H54 (cell line): ENCODE measurements around the gene NCOA1.
A peak's percentile ranks its signal among the peaks of the same experiment; 100 is the strongest.
"Not testable (repeated sequence)": the region's sequence is repeated elsewhere in the genome, so short reads cannot be mapped to it uniquely, and the experiment has no call there.

Experiments
- DNase-seq: peaks from one replicate; pipeline ENCODE4 v3.0.0; 2011; ENCODE audit warnings: low spot score, mixed read lengths; ENCODE audit not compliant: insufficient read length
- FAIRE-seq: peaks from 3 replicates; lab custom pipeline; 2011; peaks lifted over from hg19 to GRCh38; lab: Jason Lieb, UNC
- POLR2A ChIP-seq: IDR thresholded peaks from 2 replicates; pipeline ENCODE4 v1.6.1; 2011; ENCODE audit warnings: low read depth, mild to moderate bottlenecking, low read length

Gene NCOA1

DNA sequence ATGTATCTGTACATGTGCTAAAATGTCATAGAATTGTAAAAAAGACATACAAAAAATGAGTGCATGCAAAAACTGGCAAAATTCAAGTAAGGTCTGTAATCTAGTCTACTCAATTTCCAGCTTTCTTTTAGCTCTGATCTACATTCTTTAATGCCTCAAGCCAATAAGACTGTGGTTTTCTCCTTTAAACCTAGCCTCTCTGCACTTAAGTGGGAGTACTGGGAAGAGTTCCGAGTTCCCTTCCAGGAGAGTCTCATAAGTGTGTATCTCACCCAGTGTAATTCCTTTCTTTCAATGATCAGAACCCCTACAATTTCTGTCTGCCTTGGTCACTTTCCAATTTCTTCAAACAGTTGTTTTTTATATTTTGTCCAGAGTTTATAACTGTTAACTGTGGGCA is 152.0 kb downstream of the NCOA1 start:
- DNase-seq (no peak), FAIRE-seq (peak; percentile 43)
- TF ChIP-seq POLR2A = no peak

DNA sequence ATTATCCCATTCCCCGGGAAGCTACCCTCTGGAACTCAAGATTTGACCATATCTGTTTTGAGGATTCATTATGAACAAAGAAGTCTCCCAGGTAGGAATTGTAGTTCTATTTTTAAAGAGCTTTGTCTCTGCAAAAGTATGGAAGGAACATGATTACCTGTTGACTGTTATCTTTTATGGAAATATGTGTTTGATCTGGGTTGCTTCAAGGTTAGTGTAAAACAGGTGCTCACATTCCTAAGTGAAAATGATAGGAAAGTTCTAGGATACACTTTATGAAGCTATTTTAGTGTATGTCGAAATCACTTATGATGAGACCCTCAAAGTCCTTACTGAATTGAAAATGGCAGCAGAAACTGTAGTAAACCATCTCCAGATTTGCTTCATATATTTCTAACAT is 153.0 kb downstream of the NCOA1 start:
- FAIRE-seq (no peak), DNase-seq (no peak)
- TF ChIP-seq POLR2A = no peak

- DNase-seq = no peak
- no peak for FAIRE-seq
These were observed 160.1 kb downstream of the NCOA1 start for GRCh38 chr2:24650997-24651642.

DNA sequence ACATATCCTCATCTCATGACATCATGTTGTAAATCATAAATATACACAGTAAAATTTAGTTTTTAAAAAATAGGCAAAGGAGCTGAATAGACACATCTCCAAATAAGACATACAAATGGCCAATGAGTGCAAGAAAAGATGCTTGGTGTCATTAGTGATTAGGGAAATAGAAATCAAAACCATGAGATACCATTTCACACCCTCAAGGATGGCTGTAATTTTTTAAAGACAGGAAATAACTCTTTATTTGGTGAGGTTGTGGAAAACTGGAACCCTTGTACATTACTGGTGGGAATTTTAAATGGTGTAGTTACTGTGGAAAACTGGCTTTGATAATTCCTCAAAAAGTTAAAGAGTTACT is 160.6 kb downstream of the NCOA1 start:
- DNase-seq (no peak), FAIRE-seq (no peak)
- TF ChIP-seq POLR2A = no peak

More at GRCh38 chr2:24650997-24651642, 160.1 kb downstream of the NCOA1 start:
- TF ChIP-seq POLR2A = no peak

DNA sequence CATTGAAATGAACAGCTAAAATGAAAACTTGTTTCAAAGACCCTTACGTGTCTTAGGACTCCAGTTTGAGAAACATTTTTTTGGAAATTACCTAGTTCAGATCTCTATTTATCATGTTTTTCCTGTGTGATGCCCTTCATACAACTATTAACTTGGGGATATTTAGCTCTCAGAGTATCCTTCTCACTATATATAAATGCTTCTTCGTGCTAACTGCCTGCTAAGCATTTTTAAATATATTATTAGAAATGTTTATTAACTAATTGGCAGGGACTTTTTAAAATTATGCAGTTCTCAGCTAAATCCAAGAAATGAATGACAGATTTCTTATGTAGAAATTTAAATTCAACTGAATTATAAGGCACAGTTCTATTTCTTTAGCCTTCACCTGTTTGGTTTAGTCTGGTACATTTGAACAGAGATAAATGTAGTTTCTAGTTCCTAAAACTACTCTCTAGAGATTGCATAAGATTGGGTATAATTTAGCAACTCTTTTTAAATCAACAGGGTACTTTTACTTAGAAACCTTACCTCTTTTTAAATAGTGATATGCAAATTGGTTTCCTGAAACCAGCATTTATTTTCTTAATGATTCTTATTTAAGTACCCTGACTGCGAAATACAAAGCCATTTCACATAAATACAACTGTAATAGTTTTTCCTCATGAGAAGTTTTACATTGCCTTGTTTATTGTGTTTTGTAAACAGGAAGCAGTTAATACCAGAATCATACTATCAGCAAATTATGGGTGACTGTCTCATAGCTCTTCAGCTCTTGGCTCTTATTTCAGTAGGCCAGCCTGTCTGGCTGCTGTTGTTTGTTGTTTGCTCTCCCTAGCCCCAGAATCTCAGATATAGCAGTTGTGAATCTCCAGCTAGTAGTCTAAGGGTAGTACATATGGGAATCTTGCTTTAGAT is 161.5 kb downstream of the NCOA1 start:
- FAIRE-seq (no peak), DNase-seq (no peak)
- TF ChIP-seq POLR2A = no peak

DNA sequence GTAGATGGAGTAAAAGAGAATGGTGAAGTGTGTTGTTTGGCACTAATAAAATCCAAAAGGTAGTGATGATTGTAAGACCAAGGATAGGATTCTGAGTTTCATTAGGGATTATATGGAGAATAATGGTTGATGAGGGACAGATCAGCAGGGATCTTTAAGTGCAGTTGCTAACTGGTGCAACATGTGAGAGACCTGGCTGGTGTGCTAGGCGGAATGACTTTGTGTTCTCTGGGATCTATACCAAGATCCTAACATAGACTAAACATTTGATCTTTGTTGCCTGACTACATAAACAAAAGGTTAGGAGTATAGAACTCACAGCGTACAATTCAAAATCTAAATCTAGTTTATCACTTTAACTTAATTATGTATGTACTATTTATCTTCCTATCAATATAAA is 166.8 kb downstream of the NCOA1 start:
- TF ChIP-seq POLR2A = no peak
- no peak for DNase-seq
- FAIRE-seq = no peak

DNA sequence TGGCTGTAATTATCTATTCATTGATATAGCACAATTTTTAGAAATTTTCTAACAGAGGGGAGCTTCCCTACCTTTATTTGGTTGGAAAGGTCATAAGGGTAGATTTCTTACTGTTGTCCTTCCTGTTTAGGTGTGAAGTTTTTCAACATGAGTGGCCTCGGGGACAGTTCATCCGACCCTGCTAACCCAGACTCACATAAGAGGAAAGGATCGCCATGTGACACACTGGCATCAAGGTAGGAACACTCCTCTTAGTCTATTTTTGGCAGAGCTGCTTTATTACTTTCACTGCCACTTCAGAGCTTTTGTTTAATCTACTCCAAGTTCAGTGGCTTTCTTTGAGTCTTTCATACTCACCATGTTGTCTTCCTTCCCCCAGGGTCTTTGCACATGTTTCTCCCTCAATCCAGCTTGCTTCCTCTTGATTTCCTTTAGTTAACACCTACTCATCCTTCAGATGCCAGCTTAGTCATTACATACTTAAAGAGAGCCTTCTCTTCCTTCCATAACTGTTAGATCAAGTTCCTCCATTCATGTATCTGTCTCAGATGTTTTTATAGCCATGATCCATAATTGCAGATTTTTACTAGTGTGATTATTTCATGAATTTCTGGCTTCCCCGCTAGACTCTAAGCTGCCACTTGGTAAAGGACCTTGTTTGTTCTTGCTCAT is 167.6 kb downstream of the NCOA1 start:
- FAIRE-seq = no peak
- no peak for DNase-seq
- TF ChIP-seq POLR2A = no peak

- TF ChIP-seq POLR2A = no peak
- no peak for FAIRE-seq
- DNase-seq = no peak
These were observed 168.8 kb downstream of the NCOA1 start for GRCh38 chr2:24659862-24660261.

GRCh38 chr2:24667542-24667941 is 176.5 kb downstream of the NCOA1 start:
- TF ChIP-seq POLR2A = no peak
- DNase-seq (no peak), FAIRE-seq (no peak)

GRCh38 chr2:24671230-24671629 is 180.2 kb downstream of the NCOA1 start:
- DNase-seq = no peak
- no peak for FAIRE-seq

GRCh38 chr2:24672589-24672988 is 181.5 kb downstream of the NCOA1 start:
- no peak for TF ChIP-seq POLR2A
- FAIRE-seq (no peak), DNase-seq (no peak)

More at GRCh38 chr2:24671230-24671629, 180.2 kb downstream of the NCOA1 start:
- no peak for TF ChIP-seq POLR2A

GRCh38 chr2:24675338-24675737 is 184.3 kb downstream of the NCOA1 start:
- peak; percentile 6 for FAIRE-seq
- DNase-seq = no peak
- TF ChIP-seq POLR2A = no peak

- no peak for DNase-seq
- no peak for FAIRE-seq
- no peak for TF ChIP-seq POLR2A
These were observed 185.4 kb downstream of the NCOA1 start for GRCh38 chr2:24676493-24676892.

DNA sequence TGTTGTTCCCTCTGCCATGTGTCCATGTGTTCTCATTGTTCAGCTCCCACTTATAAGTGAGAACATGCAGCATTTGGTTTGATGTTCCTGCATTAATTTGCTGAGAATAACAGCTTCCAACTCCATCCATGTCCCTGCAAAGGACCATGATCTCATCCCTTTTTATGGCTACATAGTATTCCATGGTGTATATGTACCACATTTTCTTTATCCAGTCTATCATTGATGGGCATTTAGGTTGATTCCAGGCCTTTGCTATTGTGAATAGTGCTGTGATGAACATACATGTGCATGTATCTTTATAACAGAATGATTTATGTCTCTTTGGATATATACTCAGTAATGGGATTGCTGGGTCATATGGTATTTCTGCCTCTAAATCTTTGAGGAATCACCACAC is 187.0 kb downstream of the NCOA1 start:
- FAIRE-seq, DNase-seq: not testable (repeated sequence)
